AG09319 (cell line): Measurements from ENCODE around the gene KRAS.

ENCODE experiments used
- DNase-seq: peaks from one replicate; pipeline ENCODE4 v3.0.0-alpha.2; 2010; ENCODE audit warnings: low read depth; ENCODE audit errors: extremely low read depth
- CTCF ChIP-seq: IDR thresholded peaks from 2 replicates; pipeline ENCODE4 v1.5.1; 2011; ENCODE audit warnings: low read depth, mild to moderate bottlenecking, inconsistent platforms, low read length, moderate library complexity

The KRAS gene

GRCh38 chr12:25256005-25256404 lies 5.3 kb upstream of the KRAS start:
- DNase-seq: no peak
- TF ChIP-seq CTCF: no peak

- DNase-seq: no peak
- no peak for TF ChIP-seq CTCF
These were observed 3.6 kb upstream of the KRAS start for GRCh38 chr12:25254271-25254880.

GRCh38 chr12:25253371-25254068 lies 2.8 kb upstream of the KRAS start:
- no peak for DNase-seq
- TF ChIP-seq CTCF: no peak

- no peak for DNase-seq
- TF ChIP-seq CTCF: no peak
These were observed 2.2 kb upstream of the KRAS start for GRCh38 chr12:25252946-25253345.

- no peak for DNase-seq
- TF ChIP-seq CTCF: no peak
These were observed 1.0 kb upstream of the KRAS start for GRCh38 chr12:25251769-25252168.

GRCh38 chr12:25249931-25250738 lies 594 bp downstream of the KRAS start:
- DNase-seq: no peak

More at GRCh38 chr12:25249931-25250738, 594 bp downstream of the KRAS start:
- no peak for TF ChIP-seq CTCF
